CD4-positive, CD25-positive, alpha-beta regulatory T cell (primary cell): ENCODE measurements around the gene BACE2. TPM values are rescaled to one million over a fixed set of nuclear protein-coding genes. Genes with fewer than 3 reads are reported as not detected.
A peak's percentile ranks its signal among the peaks of the same experiment; 100 is the strongest.

Source experiments
- ATAC-seq, 2 donors: fragments of 150-1000 bp; cut with Tn5 transposase; one replicate each; pipeline ENCODE4 v1.10.0; 2021; ENCODE audit warnings: low read depth in 2 of 2, moderate number of reproducible peaks in 2 of 2, moderate library complexity in 1 of 2
- DNase-seq, 3 donors: peaks; one replicate each; pipeline versions ENCODE4 v3.0.0 to v3.0.0-alpha.2; 2012 to 2022; ENCODE audit warnings: mixed read lengths in 1 of 3
- H3K27ac ChIP-seq: one replicate; pipeline ENCODE4 v1.7.0; 2013; ENCODE audit warnings: mild to moderate bottlenecking, low read length; ENCODE audit not compliant: insufficient read depth, poor library complexity, severe bottlenecking
- H3K27me3 ChIP-seq: one replicate; pipeline ENCODE4 v1.7.0; 2013; ENCODE audit warnings: low read length; ENCODE audit not compliant: control insufficient read depth, insufficient read depth
- H3K36me3 ChIP-seq: one replicate; pipeline ENCODE4 v1.7.0; 2013; ENCODE audit warnings: mild to moderate bottlenecking, low read length, moderate library complexity; ENCODE audit not compliant: control insufficient read depth, insufficient read depth
- H3K4me1 ChIP-seq: 2 replicates; pipeline ENCODE4 v1.7.0; 2013; ENCODE audit warnings: mild to moderate bottlenecking, low read length; ENCODE audit not compliant: insufficient read depth, control insufficient read depth, poor library complexity, severe bottlenecking
- H3K4me3 ChIP-seq: one replicate; pipeline ENCODE4 v1.7.0; 2013; ENCODE audit warnings: low read depth, mild to moderate bottlenecking, low read length, moderate library complexity
- H3K9me3 ChIP-seq, 2 experiments: 1 replicate in 1 of 2; 2 replicates in 1 of 2; pipeline ENCODE4 v1.7.0; 2013; ENCODE audit warnings: low read length in 2 of 2, mild to moderate bottlenecking in 1 of 2, moderate library complexity in 1 of 2; ENCODE audit not compliant: control insufficient read depth in 2 of 2
- H3K27ac Mint-ChIP-seq, 3 donors: one replicate each; pipeline ENCODE4 v1.8.0; 2020 to 2022; ENCODE audit warnings: mild to moderate bottlenecking in 3 of 3, mixed read lengths in 3 of 3, moderate library complexity in 2 of 3
- H3K27me3 Mint-ChIP-seq: one replicate; pipeline ENCODE4 v1.8.0; 2022; ENCODE audit warnings: mild to moderate bottlenecking, mixed read lengths
- H3K36me3 Mint-ChIP-seq: one replicate; pipeline ENCODE4 v1.8.0; 2020; ENCODE audit warnings: mixed read lengths
- H3K4me1 Mint-ChIP-seq, 4 donors: one replicate each; pipeline ENCODE4 v1.8.0; 2020 to 2022; ENCODE audit warnings: mixed read lengths in 4 of 4, mild to moderate bottlenecking in 1 of 4
- H3K4me3 Mint-ChIP-seq, 4 donors: one replicate each; pipeline ENCODE4 v1.8.0; 2020 to 2022; ENCODE audit warnings: mild to moderate bottlenecking in 4 of 4, mixed read lengths in 4 of 4, moderate library complexity in 3 of 4
- H3K9me3 Mint-ChIP-seq, 7 donors: one replicate each; pipeline ENCODE4 v1.8.0; 2020 to 2022; ENCODE audit warnings: mixed read lengths in 7 of 7, mild to moderate bottlenecking in 3 of 7, moderate library complexity in 2 of 7
- polyA plus RNA-seq, 4 donors: library from polyadenylated mRNA; unstranded; fragments of 300-500 nt; fragmentation: Illumina TruSeq; gene quantifications; one replicate each; pipeline ENCODE4 v1.2.3, GENCODE V29; 2021
- total RNA-seq: library from RNA; stranded (reverse); gene quantifications from one replicate; pipeline ENCODE4 v1.2.3, GENCODE V29; 2022

BACE2 gene
- total and polyA plus RNA-seq, 5 donors from 2014 or later = 0.70 to 2.5 (median 1.1) TPM

DNA sequence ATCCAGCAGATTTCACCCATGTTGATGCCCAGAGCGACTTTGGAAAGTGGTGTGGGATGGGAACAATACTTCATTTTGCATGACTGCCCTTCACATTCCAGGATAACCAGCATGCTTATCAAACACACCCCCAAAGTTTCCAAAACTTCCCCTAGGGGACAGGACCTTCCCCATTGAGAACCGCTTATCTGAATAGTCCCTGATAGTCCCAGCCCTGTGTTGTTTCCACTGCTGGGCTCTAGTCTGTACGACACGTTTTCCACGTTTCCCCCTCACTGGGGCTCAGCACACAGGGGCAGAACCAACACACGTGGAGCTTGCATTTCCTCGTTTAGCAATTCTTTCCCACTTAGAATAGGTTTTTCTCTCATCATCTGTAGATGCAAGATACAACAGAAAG is 61.0 kb downstream of the BACE2 start:
- Histone ChIP-seq H3K4me3 (no peak overlapping the region), H3K27me3 (no peaks in the 10 kb centered on the region), H3K27ac (no peak overlapping the region), H3K9me3 (no peaks in the 10 kb centered on the region), H3K4me1 (no peaks in the 10 kb centered on the region), H3K36me3 (no peaks in the 10 kb centered on the region)
- Mint-ChIP-seq H3K27ac (no peak overlapping the region), H3K27me3 (no peaks in the 10 kb centered on the region), H3K4me3 (no peak overlapping the region), H3K9me3 (peaks cover 0 to 2% (median 0%) of the 10 kb centered on the region in 7 donors), H3K4me1 (no peaks in the 10 kb centered on the region), H3K36me3 (no peaks in the 10 kb centered on the region)
- ATAC-seq (no peak), DNase-seq (no peak)

DNA sequence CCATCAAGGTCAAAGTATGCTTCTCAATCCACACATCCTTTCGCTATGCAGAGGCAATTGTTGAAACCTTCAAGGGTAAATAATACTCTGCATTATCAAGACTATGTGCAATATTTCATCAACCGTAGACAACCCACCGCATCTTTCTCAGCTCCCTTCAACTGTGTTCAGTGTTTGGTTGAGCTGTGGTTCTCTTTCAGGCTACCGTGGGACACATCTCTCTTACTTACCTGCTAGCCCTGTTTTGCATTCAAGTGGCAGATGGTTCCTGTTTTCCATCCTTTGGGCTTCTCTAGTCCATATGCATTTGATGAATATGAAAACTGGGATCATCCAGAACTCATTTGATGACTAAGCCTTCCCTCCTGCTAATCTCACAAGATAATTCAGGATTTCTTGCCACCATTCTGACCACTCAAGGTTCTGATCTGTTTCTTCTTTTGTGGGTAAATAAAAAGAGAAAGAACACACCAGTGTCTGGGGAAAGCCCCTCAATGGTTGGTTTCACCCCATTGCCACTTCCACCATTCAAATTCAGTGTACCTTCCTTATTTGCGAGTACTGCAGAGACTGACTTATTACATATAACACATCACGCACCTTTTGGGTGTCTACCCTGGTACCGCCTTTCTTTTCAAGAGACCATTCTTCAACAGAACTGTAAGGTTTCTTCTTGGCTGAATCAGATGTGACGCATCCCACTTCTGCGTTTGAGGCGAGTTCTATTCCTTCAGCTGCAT is 61.7 kb downstream of the BACE2 start:
- Histone ChIP-seq H3K27ac (no peak overlapping the region), H3K36me3 (no peaks in the 10 kb centered on the region), H3K4me1 (no peaks in the 10 kb centered on the region), H3K4me3 (no peak overlapping the region), H3K9me3 (no peaks in the 10 kb centered on the region), H3K27me3 (no peaks in the 10 kb centered on the region)
- no peak overlapping the region for H3K27ac Mint-ChIP-seq
- no peaks in the 10 kb centered on the region for H3K36me3 Mint-ChIP-seq
- H3K27me3 Mint-ChIP-seq = no peaks in the 10 kb centered on the region
- peaks cover 0 to 4% (median 0%) of the 10 kb centered on the region in 7 donors for H3K9me3 Mint-ChIP-seq
- H3K4me3 Mint-ChIP-seq = no peak overlapping the region
- DNase-seq = no peak
- no peaks in the 10 kb centered on the region for H3K4me1 Mint-ChIP-seq
- ATAC-seq = peak in 1 of 2 donors; percentile 42

DNA sequence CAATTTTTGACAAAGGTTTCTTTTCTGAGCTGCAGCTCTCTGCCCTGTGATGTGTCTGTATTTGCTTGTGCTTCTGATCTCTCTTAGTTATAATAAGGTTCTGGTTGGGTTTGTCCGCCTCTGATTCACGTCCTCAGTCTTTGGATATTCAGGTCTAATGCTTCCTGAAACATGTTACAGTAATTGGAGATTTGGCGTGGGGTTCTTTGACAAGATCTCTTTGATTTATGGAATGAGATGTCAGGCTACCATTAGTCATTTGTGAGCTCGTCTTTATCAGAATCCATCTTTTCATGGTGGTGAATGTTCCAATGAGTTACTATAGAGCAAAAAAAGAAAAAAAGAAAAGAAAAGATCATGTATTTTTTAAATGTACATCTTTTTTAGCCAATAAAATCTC is 62.5 kb downstream of the BACE2 start:
- no peaks in the 10 kb centered on the region for H3K4me1 Mint-ChIP-seq
- H3K4me3 Mint-ChIP-seq = no peak overlapping the region
- H3K27me3 Mint-ChIP-seq = no peaks in the 10 kb centered on the region
- no peaks in the 10 kb centered on the region for H3K36me3 Mint-ChIP-seq
- Histone ChIP-seq H3K9me3 (no peaks in the 10 kb centered on the region), H3K27ac (no peak overlapping the region), H3K4me3 (no peak overlapping the region), H3K36me3 (no peaks in the 10 kb centered on the region), H3K27me3 (no peaks in the 10 kb centered on the region), H3K4me1 (no peaks in the 10 kb centered on the region)
- H3K27ac Mint-ChIP-seq = no peak overlapping the region
- DNase-seq (no peak), ATAC-seq (no peak)
- H3K9me3 Mint-ChIP-seq = peaks cover 0 to 4% (median 0%) of the 10 kb centered on the region in 7 donors

DNA sequence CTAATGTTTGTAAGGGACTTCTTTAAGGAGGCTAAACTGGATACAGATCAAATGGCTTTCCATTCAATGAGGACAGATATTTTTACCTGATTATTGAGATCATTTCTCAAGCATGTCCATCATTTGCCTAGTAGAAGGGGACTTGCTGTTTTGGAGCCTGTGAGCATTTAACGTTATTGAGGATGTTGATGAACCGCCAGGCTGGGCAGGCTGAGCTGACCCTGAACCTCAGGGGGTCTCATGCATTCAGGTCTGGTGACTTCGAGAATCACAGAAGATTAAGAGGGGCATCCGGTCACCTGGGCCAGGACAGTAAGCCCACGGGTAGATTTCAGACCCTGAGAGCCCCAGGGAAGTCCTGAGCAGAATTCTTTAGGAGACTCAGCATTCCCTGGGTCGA is 63.1 kb downstream of the BACE2 start:
- no peak for DNase-seq
- Mint-ChIP-seq H3K4me1 (no peaks in the 10 kb centered on the region), H3K36me3 (no peaks in the 10 kb centered on the region), H3K9me3 (peaks cover 0 to 4% (median 0%) of the 10 kb centered on the region in 7 donors), H3K27ac (no peak overlapping the region), H3K27me3 (no peaks in the 10 kb centered on the region), H3K4me3 (no peak overlapping the region)
- Histone ChIP-seq H3K36me3 (no peaks in the 10 kb centered on the region), H3K27ac (no peak overlapping the region), H3K4me1 (no peaks in the 10 kb centered on the region), H3K9me3 (no peaks in the 10 kb centered on the region), H3K27me3 (no peaks in the 10 kb centered on the region), H3K4me3 (no peak overlapping the region)
- no peak for ATAC-seq

- peak in 1 of 2 donors; percentile 5 for ATAC-seq
- DNase-seq = no peak
- Mint-ChIP-seq H3K36me3 (no peaks in the 10 kb centered on the region), H3K4me1 (no peaks in the 10 kb centered on the region), H3K27ac (no peak overlapping the region), H3K27me3 (no peaks in the 10 kb centered on the region), H3K4me3 (no peak overlapping the region), H3K9me3 (peaks cover 0 to 2% (median 0%) of the 10 kb centered on the region in 7 donors)
- Histone ChIP-seq H3K4me3 (no peak overlapping the region), H3K9me3 (no peaks in the 10 kb centered on the region), H3K27ac (no peak overlapping the region), H3K4me1 (no peaks in the 10 kb centered on the region), H3K27me3 (no peaks in the 10 kb centered on the region), H3K36me3 (no peaks in the 10 kb centered on the region)
Observed at GRCh38 chr21:41232013-41232412, 64.1 kb downstream of the BACE2 start.

GRCh38 chr21:41233916-41234315 is 66.0 kb downstream of the BACE2 start:
- no peaks in the 10 kb centered on the region for H3K4me1 Mint-ChIP-seq
- H3K4me3 ChIP-seq = no peak overlapping the region
- no peak overlapping the region for H3K27ac ChIP-seq
- peaks cover 0 to 2% (median 0%) of the 10 kb centered on the region in 7 donors for H3K9me3 Mint-ChIP-seq
- no peaks in the 10 kb centered on the region for H3K27me3 Mint-ChIP-seq
- H3K4me1 ChIP-seq = no peaks in the 10 kb centered on the region
- ATAC-seq (no peak), DNase-seq (no peak)
- no peaks in the 10 kb centered on the region for H3K27me3 ChIP-seq
- H3K4me3 Mint-ChIP-seq = no peak overlapping the region
- H3K9me3 ChIP-seq = no peaks in the 10 kb centered on the region
- H3K36me3 Mint-ChIP-seq = no peaks in the 10 kb centered on the region
- H3K27ac Mint-ChIP-seq = no peak overlapping the region
- no peaks in the 10 kb centered on the region for H3K36me3 ChIP-seq

DNA sequence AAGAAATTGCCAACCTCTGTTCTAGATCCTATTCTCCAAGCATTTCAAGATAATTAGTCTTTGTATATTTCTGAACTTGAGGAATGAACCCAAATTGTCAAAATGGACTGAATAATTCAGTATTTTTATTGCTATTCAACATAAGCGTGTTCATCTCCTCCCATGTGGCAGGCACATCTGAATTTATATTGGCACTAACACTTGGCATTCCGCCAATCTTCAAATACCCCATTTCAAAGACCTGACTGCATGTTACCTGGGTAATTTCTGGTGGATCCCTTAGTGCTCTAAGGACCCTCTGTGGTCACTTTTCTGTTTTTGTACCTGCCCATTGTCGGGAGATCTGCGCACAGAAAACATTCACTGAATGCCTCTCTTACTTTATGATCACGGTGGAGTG is 66.6 kb downstream of the BACE2 start:
- no peaks in the 10 kb centered on the region for H3K27me3 Mint-ChIP-seq
- no peaks in the 10 kb centered on the region for H3K27me3 ChIP-seq
- H3K36me3 Mint-ChIP-seq = no peaks in the 10 kb centered on the region

DNA sequence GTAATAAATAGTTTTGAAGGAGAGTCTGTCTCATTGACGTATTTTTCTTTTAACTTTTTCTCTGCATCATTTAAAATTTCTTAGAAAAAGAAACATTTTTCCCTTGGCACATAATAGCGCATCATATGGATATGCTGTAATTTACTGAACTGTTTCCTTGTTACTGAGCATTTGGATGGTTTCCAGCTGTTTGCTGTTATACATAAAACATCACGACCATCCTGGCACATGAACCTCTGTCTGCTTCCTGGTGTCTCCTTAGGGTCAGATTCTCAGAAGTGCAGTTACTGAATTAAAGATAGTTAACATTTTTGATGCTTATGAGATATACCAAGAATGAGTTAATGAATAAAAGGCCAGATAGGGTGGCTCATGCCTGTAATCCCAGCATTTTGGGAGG is 67.2 kb downstream of the BACE2 start:
- no peaks in the 10 kb centered on the region for H3K27me3 ChIP-seq
- H3K4me3 ChIP-seq = no peak overlapping the region
- no peaks in the 10 kb centered on the region for H3K4me1 ChIP-seq
- ATAC-seq = no peak
- no peak overlapping the region for H3K27ac ChIP-seq
- no peaks in the 10 kb centered on the region for H3K9me3 ChIP-seq
- Mint-ChIP-seq H3K27ac (no peak overlapping the region), H3K4me1 (no peaks in the 10 kb centered on the region), H3K27me3 (no peaks in the 10 kb centered on the region), H3K9me3 (peaks cover 0 to 2% (median 0%) of the 10 kb centered on the region in 7 donors), H3K36me3 (no peaks in the 10 kb centered on the region), H3K4me3 (no peak overlapping the region)
- H3K36me3 ChIP-seq = no peaks in the 10 kb centered on the region
- DNase-seq = no peak

More for the DNA sequence above, 66.6 kb downstream of the BACE2 start:
- no peak overlapping the region for H3K4me3 ChIP-seq
- no peak overlapping the region for H3K27ac ChIP-seq
- H3K36me3 ChIP-seq = no peaks in the 10 kb centered on the region
- ATAC-seq = no peak
- Mint-ChIP-seq H3K4me3 (no peak overlapping the region), H3K27ac (no peak overlapping the region), H3K4me1 (no peaks in the 10 kb centered on the region), H3K9me3 (peaks cover 0 to 2% (median 0%) of the 10 kb centered on the region in 7 donors)
- DNase-seq = no peak
- H3K4me1 ChIP-seq = no peaks in the 10 kb centered on the region
- H3K9me3 ChIP-seq = no peaks in the 10 kb centered on the region
